Activated gamma-delta T cell treated with anti-CD3 and anti-CD28 coated beads, Interleukin-2, amount 50 U/mL, for 16 hours (primary cell): ENCODE data around the gene SNRNP25.
"Not testable (repeated sequence)": the region's sequence is repeated elsewhere in the genome, so short reads cannot be mapped to it uniquely, and the experiment has no call there.

Experiments used
- DNase-seq: peaks from one replicate; pipeline ENCODE4 v3.0.0-alpha.2; 2020; ENCODE audit warnings: low read depth

The SNRNP25 gene

DNA sequence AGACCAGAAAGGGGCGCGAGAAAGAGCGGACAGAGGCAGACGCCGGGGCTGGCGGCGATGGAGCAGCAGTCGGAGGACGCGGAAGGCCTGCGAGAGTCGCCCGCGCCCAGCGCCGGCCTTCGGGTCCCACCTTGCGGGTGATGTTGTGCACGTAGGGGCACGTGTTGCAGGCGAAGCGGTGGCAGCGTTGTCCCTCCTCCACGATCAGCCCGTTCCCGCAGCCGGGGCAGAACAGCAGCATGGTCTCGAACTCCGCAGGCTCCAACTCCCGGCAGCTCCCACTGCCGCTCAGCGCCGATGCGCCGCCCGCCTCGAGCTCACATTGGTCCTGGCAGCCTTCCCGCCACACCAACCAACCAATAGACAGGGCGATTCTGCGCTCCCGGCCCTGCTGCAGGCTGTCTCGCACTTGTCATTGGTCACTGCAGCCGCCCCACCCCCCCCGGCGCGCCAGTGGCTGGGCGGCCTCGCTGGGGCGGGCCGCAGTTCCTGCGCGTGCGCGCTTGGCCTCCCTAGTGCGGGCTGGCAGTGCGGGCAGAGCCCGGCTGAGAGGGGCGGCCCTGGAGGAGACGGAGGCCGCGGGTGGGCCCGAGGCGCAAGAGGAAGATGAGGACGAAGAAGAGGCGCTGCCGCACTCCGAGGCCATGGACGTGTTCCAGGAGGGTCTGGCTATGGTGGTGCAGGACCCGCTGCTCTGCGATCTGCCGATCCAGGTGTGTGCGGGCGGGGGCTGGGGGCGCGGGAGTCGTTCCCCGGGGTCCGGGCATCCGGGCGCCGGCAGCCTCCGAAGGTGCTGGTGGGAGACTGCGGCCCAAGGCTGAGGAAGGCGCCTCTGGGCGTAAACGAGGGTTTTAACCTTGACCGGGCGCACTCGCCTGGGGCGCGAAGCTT is at the start of gene SNRNP25, which contains the start of gene POLR3K:
Gene SNRNP25, plus strand, starts transcription at position 483 of the 891 bp plus-strand sequence. Its CDS starts 189 bp downstream, at position 672.
Gene POLR3K, minus strand, starts transcription at position 263 of the 891 bp plus-strand sequence. Its CDS starts 22 bp downstream, at position 241.
- peak; percentile 96 for DNase-seq

DNA sequence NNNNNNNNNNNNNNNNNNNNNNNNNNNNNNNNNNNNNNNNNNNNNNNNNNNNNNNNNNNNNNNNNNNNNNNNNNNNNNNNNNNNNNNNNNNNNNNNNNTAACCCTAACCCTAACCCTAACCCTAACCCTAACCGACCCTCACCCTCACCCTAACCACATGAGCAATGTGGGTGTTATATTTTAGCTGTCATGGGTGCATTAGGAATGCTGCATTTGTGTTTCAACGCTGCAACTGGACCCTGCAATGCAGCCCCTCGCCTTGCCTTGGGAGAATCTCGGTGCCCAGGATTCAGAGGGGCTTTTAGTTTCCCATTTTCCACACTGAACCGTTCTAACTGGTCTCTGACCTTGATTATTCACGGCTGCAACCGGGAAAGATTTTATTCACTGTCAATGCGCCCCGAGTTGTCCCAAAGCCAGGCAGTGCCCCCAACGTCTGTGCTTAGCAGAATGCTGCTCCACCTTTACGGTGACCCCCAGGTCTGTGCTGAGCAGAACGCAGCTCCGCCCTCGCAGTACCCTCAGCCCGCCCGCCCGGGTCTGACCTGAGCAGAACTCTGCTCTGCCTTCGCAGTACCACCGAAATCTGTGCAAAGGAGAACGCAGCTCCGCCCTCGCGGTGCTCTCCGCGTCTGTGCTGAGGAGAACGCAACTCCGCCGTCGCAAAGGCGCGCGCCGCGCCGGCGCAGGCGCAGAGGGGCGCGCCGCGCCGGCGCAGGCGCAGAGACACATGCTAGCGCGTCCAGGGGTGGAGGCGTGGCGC is 43.5 kb upstream of the SNRNP25 start:
- DNase-seq, result no peak

DNA sequence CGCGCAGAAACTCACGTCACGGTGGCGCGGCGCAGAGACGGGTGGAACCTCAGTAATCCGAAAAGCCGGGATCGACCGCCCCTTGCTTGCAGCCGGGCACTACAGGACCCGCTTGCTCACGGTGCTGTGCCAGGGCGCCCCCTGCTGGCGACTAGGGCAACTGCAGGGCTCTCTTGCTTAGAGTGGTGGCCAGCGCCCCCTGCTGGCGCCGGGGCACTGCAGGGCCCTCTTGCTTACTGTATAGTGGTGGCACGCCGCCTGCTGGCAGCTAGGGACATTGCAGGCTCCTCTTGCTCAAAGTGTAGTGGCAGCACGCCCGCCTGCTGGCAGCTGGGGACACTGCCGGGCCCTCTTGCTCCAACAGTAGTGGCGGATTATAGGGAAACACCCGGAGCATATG is 42.9 kb upstream of the SNRNP25 start:
- DNase-seq, result peak; percentile 72

DNA sequence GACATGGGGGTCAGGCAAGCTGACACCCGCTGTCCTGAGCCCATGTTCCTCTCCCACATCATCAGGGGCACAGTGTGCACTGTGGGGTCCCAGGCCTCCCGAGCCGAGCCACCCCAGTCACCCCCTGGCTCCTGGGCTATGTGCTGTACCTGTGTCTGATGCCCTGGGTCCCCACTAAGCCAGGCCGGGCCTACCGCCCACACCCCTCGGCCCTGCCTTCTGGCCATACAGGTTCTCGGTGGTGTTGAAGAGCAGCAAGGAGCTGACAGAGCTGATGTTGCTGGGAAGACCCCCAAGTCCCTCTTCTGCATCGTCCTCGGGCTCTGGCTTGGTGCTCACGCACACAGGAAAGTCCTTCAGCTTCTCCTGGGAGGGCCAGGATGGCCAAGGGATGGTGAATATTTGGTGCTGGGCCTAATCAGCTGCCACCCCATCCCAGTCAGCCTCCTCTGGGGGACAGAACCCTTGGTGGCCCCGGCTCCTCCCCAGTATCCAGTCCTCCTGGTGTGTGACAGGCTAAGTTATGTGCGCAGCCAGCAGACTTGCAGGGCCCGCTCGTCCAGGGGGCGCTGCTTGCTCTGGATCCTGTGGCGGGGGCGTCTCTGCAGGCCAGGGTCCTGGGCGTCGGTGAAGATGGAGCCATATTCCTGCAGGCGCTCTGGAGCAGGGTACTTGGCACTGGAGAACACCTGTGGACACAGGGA is 36.4 kb upstream of the SNRNP25 start:
- DNase-seq, result not testable (repeated sequence)

DNA sequence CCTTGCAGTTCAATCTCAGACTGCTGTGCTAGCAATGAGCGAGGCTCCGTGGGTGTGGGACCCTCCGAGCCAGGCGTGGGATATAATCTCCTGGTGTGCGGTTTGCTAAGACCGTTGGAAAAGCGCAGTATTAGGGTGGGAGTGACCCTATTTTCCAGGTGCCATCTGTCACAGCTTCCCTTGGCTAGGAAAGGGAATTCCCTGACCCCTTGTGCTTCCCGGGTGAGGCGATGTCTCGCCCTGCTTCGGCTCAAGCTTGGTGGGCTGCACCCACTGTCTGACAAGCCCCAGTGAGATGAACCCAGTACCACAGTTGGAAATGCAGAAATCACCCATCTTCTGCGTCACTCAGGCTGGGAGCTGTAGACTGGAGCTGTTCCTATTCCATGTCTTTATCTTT is 32.7 kb upstream of the SNRNP25 start:
- DNase-seq, result not testable (repeated sequence)

DNA sequence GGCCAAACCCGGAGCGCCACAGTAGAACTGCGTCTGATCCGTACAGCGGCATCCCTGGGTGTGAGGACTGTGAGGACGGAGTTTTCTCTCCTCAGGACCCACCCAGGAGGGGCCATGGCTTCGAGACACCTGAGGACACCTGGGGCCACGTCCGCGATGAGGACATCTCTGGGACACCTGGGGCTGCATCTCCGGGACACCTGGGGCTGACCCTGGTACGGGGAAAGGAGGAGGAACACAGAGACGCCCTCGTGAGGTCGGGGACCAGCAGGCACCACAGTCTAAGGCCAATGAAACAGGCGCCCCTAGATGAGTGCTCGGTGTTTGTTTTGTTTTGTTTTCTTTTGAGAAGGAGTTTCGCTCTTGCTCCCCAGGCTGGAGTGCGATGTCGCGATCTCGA is 29.5 kb upstream of the SNRNP25 start:
- not testable (repeated sequence) for DNase-seq

DNA sequence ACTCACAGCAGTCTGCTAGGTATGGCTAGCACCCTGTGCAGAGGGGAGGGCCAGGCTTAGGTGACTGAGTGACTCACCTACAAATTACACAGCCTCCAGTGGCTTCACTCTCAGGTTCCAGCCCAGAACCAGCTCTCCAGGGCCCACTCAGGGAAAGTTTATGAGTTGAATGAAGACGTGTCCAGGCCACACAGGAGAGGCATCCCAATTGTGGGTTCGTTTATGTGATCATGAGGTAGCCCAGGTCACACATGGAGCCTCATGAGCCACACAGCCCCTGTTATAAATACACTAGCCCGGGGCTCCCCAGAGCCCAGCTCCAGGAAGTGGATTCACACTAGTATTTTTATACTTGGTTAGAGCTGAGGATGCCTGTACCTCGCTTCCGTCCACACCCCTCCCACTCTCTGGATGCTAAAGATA is 27.7 kb upstream of the SNRNP25 start:
- DNase-seq, result not testable (repeated sequence)

DNA sequence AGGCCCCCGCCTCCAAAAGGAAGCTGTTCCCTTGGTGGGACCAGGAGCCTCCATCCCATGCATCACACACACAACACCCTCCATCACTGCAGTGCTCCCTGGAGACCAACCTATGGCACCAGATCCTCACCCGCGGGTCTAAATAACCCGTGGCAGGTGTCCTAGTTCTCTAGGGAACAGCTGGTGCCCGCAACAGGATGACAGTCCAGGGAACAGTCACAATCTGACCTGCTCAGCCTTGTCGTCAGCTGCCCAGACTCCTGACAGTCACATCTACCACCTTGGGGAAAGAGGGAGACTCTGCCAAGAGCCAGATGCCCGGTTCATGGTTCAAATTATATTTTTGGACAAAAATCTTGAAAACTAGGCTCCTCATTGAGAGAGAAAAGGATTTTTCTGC is 23.0 kb upstream of the SNRNP25 start:
- DNase-seq, result not testable (repeated sequence)

DNA sequence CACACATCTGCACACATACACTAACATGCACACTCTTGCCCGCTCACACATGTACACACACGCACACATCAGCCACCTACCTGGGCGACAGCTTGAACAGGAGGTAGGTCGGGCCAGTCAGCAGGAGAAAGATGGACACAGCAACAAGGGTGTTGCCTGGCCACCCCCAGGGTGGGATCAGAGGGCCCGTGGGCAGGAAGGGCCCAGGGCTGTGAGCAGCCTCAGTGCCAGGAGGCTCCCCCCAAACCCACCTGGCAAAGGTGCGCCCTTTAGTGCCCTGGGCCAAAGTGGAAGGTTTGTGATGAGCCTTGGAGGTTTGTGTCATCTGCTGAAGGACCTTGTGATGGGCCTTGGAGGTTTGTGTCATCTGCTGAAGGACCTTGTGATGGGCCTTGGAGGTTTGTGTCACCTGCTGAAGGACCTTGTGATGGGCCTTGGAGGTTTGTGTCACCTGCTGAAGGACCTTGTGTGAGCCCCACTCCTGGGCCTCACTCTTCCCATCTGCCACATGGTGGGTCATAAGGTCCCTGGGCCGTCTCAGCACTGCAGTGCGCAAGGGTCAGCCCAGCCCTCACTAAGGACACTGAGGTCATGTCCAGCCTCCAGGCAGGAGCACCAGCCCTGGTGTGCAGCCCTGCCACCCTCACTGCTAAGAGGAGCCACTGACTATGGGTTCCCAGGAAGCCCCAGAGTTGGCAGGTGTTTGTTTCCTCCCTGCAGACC is 20.3 kb upstream of the SNRNP25 start:
- not testable (repeated sequence) for DNase-seq

DNA sequence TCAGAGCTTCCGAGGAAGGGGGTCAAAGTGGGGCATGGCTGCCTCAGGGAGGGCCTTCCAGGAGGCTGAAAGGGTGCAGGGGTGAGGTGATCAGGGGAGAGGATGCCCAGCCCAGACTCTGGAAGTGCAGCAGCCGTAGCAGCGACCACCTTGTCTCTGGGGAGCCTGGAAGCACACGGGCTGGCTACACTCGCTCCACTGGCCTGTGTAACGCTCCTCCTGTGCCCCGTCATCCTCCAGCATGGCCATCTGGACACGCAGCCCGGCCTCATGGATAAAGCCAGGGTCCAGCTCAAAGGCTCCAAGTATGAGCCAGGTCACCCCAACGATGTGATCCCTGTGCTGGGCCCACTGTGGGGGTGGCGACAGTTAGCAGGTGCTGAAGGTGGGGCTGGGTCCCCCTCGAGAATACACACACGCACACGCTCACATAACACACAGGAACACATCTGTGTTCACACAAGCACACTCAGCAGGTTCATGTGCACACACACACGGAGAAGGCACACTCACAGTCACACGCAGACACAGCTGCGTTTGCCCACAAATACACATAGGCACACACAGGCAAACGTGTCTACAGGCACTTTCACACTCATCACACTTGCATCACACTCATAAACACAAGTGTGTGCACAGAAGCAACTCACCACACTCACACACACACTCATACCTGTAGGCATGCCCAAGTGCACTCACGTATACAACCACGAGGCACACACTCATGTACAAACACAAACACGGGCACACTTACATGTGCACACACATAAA is 19.6 kb upstream of the SNRNP25 start:
- no peak for DNase-seq

DNA sequence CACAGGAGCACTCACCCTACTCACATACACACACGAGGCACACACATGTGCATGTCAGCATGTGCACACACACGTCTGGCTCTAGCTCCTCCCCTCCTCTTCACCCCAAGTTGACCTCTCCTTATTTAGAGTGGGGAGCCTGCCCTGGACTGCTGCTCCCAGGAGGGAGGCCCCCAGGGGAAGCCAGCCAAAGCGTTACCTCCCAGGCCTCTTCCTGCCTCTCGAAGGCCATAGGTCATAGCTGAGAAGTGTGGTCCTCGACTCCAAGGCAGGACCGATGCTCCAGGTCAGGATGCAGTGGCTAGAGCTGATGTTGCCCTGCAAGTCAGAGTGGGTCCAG is 19.0 kb upstream of the SNRNP25 start:
- DNase-seq, result no peak

DNA sequence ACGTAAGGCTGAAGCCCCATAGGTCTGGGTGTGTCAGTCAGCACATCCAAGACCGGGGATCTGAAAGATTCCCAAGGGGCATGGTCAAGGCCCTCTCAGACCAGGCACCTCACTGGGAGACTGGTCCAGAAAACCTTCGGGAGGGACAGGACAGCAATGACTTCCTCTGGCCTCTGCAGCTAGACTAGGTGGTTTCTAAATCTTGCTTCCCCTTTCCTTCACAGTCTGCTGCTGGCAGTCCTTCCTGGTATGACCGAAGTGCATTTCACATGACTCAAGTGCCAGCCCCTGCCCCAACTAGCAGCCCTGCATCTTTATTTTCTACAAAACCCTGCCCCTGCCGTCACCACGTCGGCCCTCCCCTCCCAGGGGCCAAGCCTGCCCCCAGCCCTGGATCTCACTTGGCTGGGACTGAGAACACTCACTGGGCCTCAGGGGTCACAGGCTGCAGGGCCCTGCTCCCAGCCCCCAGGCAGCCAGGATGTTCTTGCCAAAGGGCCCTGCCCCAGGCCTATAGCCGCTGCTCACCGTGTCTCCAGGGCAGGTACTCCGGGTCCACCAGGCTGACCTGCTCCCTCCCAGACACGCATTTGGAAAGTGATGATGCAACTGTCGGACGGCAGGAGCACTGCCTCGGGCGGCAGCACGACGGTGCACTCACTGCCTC is 18.5 kb upstream of the SNRNP25 start:
- DNase-seq, result no peak

DNA sequence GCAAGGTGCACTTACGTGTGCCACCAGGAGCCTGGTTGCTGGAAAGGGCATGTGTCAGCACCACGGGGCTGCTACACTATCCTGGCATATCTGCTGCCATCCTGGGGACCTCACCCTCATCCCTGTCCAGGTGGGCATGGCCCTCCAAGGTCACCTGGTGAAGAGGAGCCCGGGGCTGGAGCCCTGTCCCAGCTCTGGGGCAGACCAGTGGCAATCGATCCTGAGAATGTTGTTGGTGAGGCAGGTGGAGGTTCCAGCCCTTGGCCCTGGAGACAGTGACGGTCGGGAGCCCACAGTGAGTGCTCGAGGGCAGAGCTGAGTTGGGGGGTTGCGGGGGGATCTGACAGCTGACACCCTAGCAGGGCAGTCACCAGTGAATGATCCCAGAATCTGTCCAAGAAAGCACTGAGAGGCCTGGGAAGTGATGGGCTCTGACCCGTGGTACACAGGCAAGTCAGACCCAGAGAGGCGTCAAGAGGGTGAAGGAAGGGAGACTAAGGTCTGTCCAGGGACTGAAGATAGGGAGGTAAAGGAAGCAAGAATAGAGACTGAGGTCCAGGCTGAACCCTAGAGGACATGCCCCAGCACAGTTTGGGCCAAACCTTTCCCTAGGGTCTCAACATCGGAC is 17.8 kb upstream of the SNRNP25 start:
- DNase-seq, result no peak

DNA sequence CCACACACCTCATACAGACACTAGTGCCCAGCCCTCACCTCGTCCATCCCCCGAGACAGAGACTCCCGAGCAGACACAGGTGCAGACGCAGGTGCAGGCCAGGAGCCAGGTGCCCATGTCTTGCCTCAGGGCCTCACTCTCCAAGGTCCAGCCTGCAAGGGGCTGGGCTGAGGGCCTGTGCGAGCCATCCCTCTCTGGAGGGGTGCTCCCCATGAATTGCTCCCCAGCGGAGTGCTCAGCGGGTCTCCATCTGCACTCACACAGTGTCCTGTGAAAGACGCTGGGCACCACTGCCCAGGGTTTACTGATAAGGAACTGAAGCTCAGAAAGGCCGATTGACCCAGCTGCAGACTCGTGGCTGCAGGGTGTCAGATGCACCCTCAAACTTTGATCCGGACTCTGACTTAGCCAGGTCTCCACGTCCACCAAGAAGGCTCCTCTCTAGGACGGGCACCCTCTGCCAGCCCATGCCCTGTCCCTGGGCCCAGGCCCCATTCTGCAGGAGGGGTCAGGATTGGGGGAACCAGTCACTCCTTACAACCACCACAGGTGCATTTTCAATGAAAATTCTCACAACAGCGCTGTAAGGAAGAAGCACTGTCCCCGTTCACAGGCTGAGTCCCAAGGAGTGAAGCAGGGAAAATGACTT is 17.2 kb upstream of the SNRNP25 start:
- no peak for DNase-seq

DNA sequence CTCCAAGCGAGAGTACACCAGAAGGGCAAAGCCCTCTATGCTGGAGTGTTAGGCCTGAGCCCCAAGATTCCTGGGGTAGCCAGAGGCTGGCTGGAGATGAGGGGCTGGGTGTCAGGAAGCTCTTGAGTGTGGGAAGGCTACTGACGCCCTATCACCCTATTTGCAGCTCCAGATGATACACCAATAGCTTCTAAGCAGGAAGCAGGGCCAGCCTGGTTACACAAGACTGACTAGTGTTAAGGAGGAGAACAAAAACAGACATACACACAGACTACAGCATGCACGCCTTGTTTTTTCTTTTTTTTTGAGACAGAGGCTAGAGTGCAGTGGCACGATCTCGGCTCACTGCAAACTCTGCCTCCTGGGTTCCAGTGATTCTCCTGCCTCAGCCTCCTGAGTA is 16.1 kb upstream of the SNRNP25 start:
- DNase-seq, result no peak

DNA sequence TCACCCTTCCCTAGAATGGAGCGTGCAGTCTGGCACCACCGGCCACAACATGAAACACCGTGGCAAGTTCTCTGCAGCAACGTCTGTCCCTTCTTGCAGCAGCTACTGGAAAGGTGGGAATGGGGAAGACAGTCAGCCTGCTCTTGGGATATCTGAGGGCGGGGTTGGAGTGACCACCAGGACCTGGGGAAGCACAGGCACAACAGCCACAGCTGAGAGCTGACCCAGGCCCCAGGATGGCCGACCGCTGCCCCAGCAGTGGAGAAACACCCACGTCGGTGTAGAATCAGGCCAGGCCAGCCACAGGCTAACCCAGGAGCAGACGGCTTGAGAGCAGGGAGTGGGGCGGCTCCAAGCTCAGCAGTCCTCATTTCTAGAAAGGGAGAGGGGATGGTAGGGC is 15.4 kb upstream of the SNRNP25 start:
- DNase-seq, result not testable (repeated sequence)

DNA sequence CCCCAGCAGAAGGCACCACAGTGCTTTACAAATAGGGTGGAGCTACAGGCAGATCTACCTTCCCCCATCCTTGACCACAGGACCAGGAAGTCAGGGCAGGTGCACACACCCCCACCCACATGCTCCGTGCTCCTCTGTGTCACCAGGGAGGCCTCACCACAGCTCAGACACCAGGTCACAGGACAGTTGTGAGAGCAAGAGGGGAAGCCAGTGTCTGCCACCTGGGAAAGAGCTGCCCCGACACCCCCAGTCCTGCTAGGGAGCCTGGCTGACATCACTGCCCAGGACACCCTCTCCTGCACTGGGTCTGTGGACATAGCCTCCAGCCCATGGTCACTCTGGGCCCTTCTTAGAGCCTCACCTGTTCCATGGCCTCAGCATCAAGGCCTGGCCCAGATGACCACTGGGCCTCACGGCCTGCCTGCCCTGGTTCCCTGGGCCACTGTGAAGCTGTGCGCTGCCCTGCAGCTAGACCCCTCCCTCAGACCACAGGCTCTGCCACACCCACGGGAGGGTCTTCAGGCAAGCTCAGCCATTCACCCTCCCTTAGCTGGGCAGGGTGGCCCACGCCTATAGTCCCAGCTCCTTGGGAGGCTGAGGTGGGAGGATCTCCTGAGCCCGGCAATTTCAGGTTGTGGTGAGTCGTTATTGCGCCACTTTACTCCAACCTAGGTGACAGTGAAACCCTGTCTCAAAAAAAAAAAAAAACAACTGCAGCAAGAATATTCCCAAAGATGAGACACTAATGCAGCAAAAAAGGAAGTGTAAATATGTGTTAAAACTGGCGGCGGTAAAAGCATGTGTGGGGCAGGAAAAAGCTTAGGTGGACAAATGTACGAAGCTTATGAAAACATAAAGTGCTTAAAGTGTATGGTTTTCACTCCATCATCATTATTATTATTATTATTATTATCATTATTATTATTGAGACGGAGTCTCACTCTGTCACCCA is 14.4 kb upstream of the SNRNP25 start:
- peak; percentile 34 for DNase-seq

DNA sequence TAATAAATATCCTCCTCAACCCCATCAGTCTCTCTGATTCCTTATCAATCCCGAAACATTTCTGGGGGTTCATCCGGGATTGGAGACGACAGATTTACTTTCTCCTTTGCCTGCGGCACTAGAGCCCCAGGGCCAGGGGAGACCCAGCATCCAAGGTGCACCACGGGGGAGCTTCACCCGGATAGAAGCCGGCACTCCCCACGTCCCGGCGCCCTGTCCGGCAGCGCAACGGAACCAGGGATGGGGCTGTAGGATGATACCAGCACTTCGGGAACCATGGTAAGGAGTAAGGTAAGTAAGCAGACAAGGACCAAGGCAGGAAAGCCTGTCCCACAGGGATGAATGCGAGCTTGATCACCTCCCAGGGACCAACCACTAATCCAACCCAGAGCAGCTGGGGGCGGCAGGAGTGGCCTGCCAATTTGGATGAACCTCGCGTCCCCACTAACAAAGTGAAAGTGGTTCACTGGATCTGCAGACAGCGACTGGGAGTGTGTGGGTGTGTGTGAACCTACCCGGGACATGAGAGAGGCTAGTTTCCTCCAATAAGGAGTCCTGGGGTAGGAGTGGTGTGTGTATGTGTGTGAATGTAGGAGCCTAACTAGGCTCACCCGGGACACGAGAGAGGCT is 12.1 kb upstream of the SNRNP25 start:
- no peak for DNase-seq
